Activated CD8-positive, alpha-beta T cell treated with anti-CD3 and anti-CD28 coated beads for 36 hours (primary cell): ENCODE data around the gene P2RY4. TPM values are rescaled to one million over a fixed set of nuclear protein-coding genes. Genes with fewer than 3 reads are reported as not detected.
"Not testable (repeated sequence)": the region's sequence is repeated elsewhere in the genome, so short reads cannot be mapped to it uniquely, and the experiment has no call there.

ENCODE experiments used
- ATAC-seq: fragments of 200-7000 bp; cut with Tn5 transposase; one replicate; pipeline ENCODE4 v1.10.0; 2021; ENCODE audit warnings: mild to moderate bottlenecking, moderate library complexity
- CTCF ChIA-PET: fragments of 350-600 bp; sonication (Branson Sonifier 250); formaldehyde crosslinking; loops from one replicate; lab custom pipeline; 2021; ENCODE audit warnings: antibody characterized with exemption; lab: Charles Lee
- POLR2A ChIA-PET: fragments of 350-600 bp; sonication (Branson Sonifier 250); formaldehyde crosslinking; loops from one replicate; lab custom pipeline; 2021; ENCODE audit warnings: antibody characterized with exemption; lab: Charles Lee
- DNase-seq: peaks from one replicate; pipeline ENCODE4 v3.0.0-alpha.2; 2020
- H3K27ac Mint-ChIP-seq: one replicate; pipeline ENCODE4 v1.8.0; 2021; ENCODE audit warnings: mild to moderate bottlenecking, mixed read lengths
- H3K27me3 Mint-ChIP-seq: one replicate; pipeline ENCODE4 v1.8.0; 2021; ENCODE audit warnings: mixed read lengths
- H3K36me3 Mint-ChIP-seq: one replicate; pipeline ENCODE4 v1.8.0; 2021; ENCODE audit warnings: low read depth, mixed read lengths
- H3K4me1 Mint-ChIP-seq: one replicate; pipeline ENCODE4 v1.8.0; 2021; ENCODE audit warnings: low read depth, mixed read lengths
- H3K4me3 Mint-ChIP-seq: one replicate; pipeline ENCODE4 v1.8.0; 2021; ENCODE audit warnings: mild to moderate bottlenecking, moderate library complexity, mixed read lengths
- H3K9me3 Mint-ChIP-seq: one replicate; pipeline ENCODE4 v1.8.0; 2021; ENCODE audit warnings: mixed read lengths
- intact Hi-C: fragments of 100-400 bp; cut with micrococcal nuclease; formaldehyde crosslinking; loops from one replicate; pipeline ENCODE4 v1.10.0; 2022
- total RNA-seq, 2 experiments: library from RNA; stranded (reverse); gene quantifications; one replicate each; pipeline ENCODE4 v1.2.3, GENCODE V29; 2021
- TF ChIP-seq, protein P1 (sequence below): fragments of 200-600 bp; IDR thresholded peaks from one replicate; pipeline ENCODE4 v1.8.0; 2022; ENCODE audit warnings: antibody characterized with exemption, mild to moderate bottlenecking

The P2RY4 gene
- total RNA-seq, 2 experiments from 2014 or later, result 0.27 TPM; not detected in 1

DNA sequence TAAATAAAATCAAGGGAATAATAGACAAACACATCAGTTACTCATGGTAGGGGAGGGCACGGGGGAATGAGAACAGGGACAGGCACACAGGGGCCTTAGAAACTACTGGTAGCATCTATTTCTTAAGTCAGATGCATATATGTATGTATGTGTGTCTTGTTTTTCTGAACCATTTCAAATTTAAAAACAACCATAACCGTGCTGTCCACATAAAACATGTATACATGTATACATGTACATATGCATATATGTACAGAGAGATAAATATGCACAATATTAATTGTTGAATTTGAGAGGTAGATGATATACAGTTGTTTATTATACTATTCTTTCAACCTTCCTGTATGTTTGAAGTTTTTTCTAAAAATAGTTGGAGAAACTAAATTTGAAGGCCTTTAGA is 33.3 kb downstream of the P2RY4 start:
- CTCF ChIA-PET, result no interaction called here
- Mint-ChIP-seq H3K27me3 (no peaks in the 10 kb centered on the region), H3K36me3 (no peaks in the 10 kb centered on the region), H3K27ac (no peak overlapping the region), H3K4me3 (no peak overlapping the region), H3K4me1 (no peaks in the 10 kb centered on the region), H3K9me3 (no peaks in the 10 kb centered on the region)
- intact Hi-C loops, result no loop called here
- ATAC-seq (no peak), DNase-seq (no peak)
- TF ChIP-seq, protein P1, sequence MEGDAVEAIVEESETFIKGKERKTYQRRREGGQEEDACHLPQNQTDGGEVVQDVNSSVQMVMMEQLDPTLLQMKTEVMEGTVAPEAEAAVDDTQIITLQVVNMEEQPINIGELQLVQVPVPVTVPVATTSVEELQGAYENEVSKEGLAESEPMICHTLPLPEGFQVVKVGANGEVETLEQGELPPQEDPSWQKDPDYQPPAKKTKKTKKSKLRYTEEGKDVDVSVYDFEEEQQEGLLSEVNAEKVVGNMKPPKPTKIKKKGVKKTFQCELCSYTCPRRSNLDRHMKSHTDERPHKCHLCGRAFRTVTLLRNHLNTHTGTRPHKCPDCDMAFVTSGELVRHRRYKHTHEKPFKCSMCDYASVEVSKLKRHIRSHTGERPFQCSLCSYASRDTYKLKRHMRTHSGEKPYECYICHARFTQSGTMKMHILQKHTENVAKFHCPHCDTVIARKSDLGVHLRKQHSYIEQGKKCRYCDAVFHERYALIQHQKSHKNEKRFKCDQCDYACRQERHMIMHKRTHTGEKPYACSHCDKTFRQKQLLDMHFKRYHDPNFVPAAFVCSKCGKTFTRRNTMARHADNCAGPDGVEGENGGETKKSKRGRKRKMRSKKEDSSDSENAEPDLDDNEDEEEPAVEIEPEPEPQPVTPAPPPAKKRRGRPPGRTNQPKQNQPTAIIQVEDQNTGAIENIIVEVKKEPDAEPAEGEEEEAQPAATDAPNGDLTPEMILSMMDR, result no peak
- POLR2A ChIA-PET, result no interaction called here

DNA sequence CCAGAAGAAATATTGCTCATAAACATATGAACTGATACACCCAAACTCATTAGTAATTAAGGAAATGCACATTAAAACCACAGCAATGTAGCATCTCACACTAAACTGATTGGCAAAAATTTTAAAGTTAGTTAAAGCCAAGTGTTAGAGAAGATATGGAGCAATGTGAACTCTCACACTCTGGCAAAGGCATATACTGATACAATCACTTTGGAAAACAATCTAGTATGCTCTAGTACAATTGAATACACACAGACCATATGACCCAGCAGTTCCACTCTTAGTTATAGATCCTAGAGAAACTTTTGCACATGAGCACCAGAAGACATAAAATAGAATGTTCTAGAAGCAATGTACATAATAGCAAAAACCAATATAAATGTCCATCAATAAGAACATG is 34.0 kb downstream of the P2RY4 start:
- no peaks in the 10 kb centered on the region for H3K36me3 Mint-ChIP-seq
- ChIA-PET POLR2A (no interaction called here), CTCF (interaction anchor here (1.1 kb wide), 1 partner anchor 129 kb away, joined by 3 read pairs; no protein-coding TSS in a partner anchor)
- no peak for ATAC-seq
- no peak overlapping the region for H3K4me3 Mint-ChIP-seq
- no peaks in the 10 kb centered on the region for H3K27me3 Mint-ChIP-seq
- TF ChIP-seq, protein P1, result no peak
- intact Hi-C loops, result no loop called here
- H3K27ac Mint-ChIP-seq, result no peak overlapping the region
- no peaks in the 10 kb centered on the region for H3K4me1 Mint-ChIP-seq
- H3K9me3 Mint-ChIP-seq, result no peaks in the 10 kb centered on the region
- no peak for DNase-seq

DNA sequence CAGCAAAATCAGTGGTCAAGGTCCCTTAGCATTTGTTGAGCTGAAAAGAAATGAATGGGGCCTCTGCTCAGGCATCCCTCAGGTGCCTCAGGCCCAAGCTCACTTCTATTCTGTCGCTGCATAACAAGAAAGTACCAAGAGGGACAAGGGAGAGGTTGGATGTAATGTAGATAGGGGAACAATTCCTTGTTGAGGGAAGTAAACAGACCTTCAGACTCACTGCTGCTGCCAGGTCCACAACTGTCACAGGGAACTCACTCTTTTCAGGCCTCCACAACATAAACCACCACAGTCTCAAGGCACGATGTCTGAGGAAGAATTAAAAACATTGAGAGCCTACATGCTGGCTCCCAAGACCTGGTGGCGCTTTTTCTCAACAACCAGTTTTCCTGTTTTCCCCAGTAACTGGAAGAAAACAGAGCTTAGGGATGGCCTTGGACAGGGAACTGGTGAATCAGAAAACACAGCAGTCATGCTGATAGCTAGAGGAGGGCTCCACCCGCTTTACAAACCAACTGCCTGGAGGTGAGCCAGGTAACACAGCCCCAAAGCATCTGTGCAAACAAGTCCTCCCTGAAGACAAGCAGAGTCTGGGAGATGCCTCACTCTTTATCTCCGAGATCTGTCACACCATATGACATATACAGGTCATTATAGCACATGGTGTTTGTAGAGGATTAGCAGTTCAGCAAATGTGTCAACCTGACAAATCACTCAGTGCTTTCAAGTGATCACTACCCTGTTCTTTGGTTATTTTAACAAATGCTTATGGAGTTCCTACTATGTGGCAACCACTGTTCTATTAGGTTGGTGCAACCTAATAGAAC is 39.9 kb downstream of the P2RY4 start:
- ATAC-seq (no peak), DNase-seq (no peak)
- ChIA-PET POLR2A (no interaction called here), CTCF (no interaction called here)
- H3K4me3 Mint-ChIP-seq, result no peak overlapping the region
- TF ChIP-seq, protein P1, result no peak
- no peak overlapping the region for H3K27ac Mint-ChIP-seq
- no peaks in the 10 kb centered on the region for H3K36me3 Mint-ChIP-seq
- H3K27me3 Mint-ChIP-seq, result no peaks in the 10 kb centered on the region
- intact Hi-C loops, result no loop called here
- H3K9me3 Mint-ChIP-seq, result no peaks in the 10 kb centered on the region
- no peaks in the 10 kb centered on the region for H3K4me1 Mint-ChIP-seq

DNA sequence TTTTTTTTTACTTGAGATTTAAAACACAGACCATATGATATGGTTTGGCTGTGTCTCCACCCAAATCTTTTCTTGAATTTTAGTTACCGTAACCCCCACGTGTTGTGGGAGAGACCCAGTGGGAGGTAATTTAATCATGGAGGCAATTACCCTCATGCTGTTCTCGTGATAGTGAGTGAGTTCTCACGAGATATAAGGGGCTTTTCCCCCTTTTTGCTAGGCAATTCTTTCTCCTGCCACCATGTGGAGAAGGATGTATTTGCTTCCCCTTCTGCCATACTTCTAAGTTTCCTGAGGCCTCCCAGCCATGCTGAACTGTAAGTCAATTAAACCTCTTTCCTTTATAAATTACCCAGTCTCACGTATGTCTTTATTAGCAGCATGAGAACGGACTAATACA is 50.4 kb downstream of the P2RY4 start:
- POLR2A ChIA-PET, H3K36me3 Mint-ChIP-seq, H3K27ac Mint-ChIP-seq, DNase-seq, intact Hi-C loops, H3K9me3 Mint-ChIP-seq, H3K4me3 Mint-ChIP-seq, CTCF ChIA-PET, H3K4me1 Mint-ChIP-seq, ATAC-seq, H3K27me3 Mint-ChIP-seq: not testable (repeated sequence)

DNA sequence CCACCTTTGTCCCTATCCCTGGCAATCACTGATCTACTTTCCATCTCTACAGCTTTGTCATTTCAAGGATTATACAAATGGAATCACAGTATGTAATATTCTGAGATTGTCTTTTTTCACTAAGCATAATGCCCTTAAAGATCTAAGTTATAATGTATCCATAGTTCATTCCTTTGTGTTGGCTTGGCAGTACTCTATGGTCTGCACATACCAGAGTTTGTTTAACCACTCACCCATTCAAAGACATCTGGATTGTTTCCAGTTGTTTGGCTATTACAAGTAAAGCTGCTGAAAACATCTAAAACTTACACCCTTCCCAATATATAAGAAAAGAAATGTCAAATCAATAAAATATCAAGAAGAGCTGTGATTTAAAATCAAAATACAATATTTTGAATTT is 51.5 kb downstream of the P2RY4 start:
- Mint-ChIP-seq H3K4me3 (no peak overlapping the region), H3K36me3 (no peaks in the 10 kb centered on the region), H3K27me3 (peaks cover 2% of the 10 kb centered on the region), H3K4me1 (no peaks in the 10 kb centered on the region), H3K27ac (no peak overlapping the region), H3K9me3 (no peaks in the 10 kb centered on the region)
- TF ChIP-seq, protein P1, result no peak
- ChIA-PET CTCF (no interaction called here), POLR2A (no interaction called here)
- intact Hi-C loops, result no loop called here
- ATAC-seq, result no peak
- DNase-seq, result no peak

Other genes with a start within 250 kb of the P2RY4 start
- gene AWAT2, start 210.3 kb downstream of the P2RY4 start, total RNA-seq, result not detected
- not detected for gene OTUD6A, start 197.7 kb downstream of the P2RY4 start, total RNA-seq
- gene IGBP1, start 126.8 kb downstream of the P2RY4 start, total RNA-seq, result 10 to 100 TPM; 43.5 to 45.1 TPM
- gene DGAT2L6, start 82.7 kb downstream of the P2RY4 start, total RNA-seq, result not detected
- not detected for gene AWAT1, start 25.5 kb downstream of the P2RY4 start, total RNA-seq
- not detected for gene ARR3, start 8.1 kb upstream of the P2RY4 start, total RNA-seq
- not detected for gene RAB41, start 22.0 kb upstream of the P2RY4 start, total RNA-seq
- 10 to 100 TPM; 18.6 to 20.8 TPM for gene PDZD11, start 29.7 kb upstream of the P2RY4 start, total RNA-seq
- gene KIF4A, start 29.9 kb upstream of the P2RY4 start, total RNA-seq, result 10 to 100 TPM; 19.5 to 22.3 TPM
- gene GDPD2, start 163.1 kb upstream of the P2RY4 start, total RNA-seq, result not detected
- gene DLG3, start 184.6 kb upstream of the P2RY4 start, total RNA-seq, result 10 to 100 TPM; 24.8 to 27.3 TPM